ENCODE measurements around the gene RNF208. TPM values are rescaled to one million over a fixed set of nuclear protein-coding genes. Genes with fewer than 3 reads are reported as not detected.

Gene RNF208
- total and polyA plus RNA-seq, 2 experiments from 2014 or later, result 1.4 to 5.6 TPM

DNA sequence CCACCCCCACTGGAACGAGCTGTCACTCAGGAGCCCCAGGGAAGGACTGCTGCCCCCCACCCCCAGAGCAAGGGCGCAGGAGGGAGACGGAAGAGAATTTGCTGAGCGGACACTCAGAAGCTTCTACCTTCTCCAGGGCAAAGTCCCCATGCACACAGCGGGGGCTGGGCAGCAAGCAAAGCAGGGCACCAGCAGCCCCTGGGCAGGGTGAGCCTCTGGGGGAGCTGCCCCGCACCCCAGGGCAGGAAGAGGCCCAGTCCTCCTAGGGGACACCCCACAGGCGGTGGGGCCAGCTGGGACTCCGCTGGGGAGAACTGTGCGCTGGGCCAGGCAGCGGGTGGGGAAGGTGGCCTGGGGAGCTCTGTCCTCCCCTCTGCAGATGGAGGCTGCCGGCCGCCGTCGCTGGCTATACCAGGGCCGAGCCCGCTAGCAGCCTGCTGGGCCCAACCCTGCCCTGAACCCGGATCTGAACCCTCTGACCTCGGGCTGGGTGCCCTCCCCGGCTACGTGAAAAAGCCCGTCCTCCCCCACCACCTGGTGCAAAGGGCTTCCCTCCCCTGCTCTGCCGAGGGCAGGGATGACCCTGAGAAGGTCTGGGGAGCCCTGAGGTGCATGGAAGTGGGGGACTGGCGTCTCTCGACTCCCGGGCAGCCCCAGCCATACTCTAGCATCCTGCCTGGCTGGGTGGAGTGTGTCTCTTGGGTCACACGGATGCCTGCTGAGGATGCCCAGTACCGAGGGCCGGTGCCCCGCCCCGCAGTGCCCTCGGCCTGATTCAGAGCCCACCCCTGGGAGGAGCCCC lies 8.1 kb upstream of the RNF208 start:
- Histone ChIP-seq H2AFZ (no peak overlapping the region), H3K4me1 (ENCODE audit: insufficient read depth) (no peaks in the 10 kb centered on the region), H3K4me3 (no peak overlapping the region), H3K79me2 (replicated peaks; ENCODE audit: insufficient read depth) (no peaks in the 10 kb centered on the region), H3K36me3 (ENCODE audit: insufficient read depth) (no peaks in the 10 kb centered on the region), H3K27ac (ENCODE audit: low read depth) (no peak overlapping the region), H3K27me3 (ENCODE audit: insufficient read depth) (no peaks in the 10 kb centered on the region), H4K20me1 (replicated peaks; ENCODE audit: insufficient read depth) (no peaks in the 10 kb centered on the region), H3K9me2 (ENCODE audit: insufficient read depth) (no peaks in the 10 kb centered on the region), H3K4me2 (no peak overlapping the region), H3F3A (replicated peaks; ENCODE audit: low read depth) (no peaks in the 10 kb centered on the region)
- no peak overlapping the region for H3K4me3 Mint-ChIP-seq
- H3K36me3 Mint-ChIP-seq (ENCODE audit: low read depth), result no peaks in the 10 kb centered on the region
- ATAC-seq (no peak), DNase-seq (ENCODE audit: low spot score) (no peak)
- H3K4me1 Mint-ChIP-seq, result peaks cover 3% of the 10 kb centered on the region; the same call in 2 of the 3 replicates
- H3K27ac Mint-ChIP-seq, result no peak overlapping the region
- H3K27me3 Mint-ChIP-seq (ENCODE audit: insufficient read depth, low read depth, poor library complexity), result peaks cover 3% of the 10 kb centered on the region
- H3K9me3 Mint-ChIP-seq, result no peaks in the 10 kb centered on the region
- TF ChIP-seq, protein P1, sequence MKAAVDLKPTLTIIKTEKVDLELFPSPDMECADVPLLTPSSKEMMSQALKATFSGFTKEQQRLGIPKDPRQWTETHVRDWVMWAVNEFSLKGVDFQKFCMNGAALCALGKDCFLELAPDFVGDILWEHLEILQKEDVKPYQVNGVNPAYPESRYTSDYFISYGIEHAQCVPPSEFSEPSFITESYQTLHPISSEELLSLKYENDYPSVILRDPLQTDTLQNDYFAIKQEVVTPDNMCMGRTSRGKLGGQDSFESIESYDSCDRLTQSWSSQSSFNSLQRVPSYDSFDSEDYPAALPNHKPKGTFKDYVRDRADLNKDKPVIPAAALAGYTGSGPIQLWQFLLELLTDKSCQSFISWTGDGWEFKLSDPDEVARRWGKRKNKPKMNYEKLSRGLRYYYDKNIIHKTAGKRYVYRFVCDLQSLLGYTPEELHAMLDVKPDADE (IDR thresholded peaks at IDR 0.05), result no peak
- TF ChIP-seq, protein P2, sequence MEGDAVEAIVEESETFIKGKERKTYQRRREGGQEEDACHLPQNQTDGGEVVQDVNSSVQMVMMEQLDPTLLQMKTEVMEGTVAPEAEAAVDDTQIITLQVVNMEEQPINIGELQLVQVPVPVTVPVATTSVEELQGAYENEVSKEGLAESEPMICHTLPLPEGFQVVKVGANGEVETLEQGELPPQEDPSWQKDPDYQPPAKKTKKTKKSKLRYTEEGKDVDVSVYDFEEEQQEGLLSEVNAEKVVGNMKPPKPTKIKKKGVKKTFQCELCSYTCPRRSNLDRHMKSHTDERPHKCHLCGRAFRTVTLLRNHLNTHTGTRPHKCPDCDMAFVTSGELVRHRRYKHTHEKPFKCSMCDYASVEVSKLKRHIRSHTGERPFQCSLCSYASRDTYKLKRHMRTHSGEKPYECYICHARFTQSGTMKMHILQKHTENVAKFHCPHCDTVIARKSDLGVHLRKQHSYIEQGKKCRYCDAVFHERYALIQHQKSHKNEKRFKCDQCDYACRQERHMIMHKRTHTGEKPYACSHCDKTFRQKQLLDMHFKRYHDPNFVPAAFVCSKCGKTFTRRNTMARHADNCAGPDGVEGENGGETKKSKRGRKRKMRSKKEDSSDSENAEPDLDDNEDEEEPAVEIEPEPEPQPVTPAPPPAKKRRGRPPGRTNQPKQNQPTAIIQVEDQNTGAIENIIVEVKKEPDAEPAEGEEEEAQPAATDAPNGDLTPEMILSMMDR (conservative IDR thresholded peaks at IDR 0.05; ENCODE audit: low read depth in 2 of 2), result no peak
- TF ChIP-seq NANOG (IDR thresholded peaks at IDR 0.05; ENCODE audit: borderline replicate concordance) (no peak), CREB1 (CRISPR knock-in tag; IDR thresholded peaks at IDR 0.05; ENCODE audit: low read depth) (no peak), EZH2 (IDR thresholded peaks at IDR 0.05; ENCODE audit: low read depth, unreplicated experiment) (no peak), REST (IDR thresholded peaks at IDR 0.05; ENCODE audit: unreplicated experiment) (no peak), EZH2phosphoT487 (IDR thresholded peaks at IDR 0.05; ENCODE audit: unreplicated experiment) (no peak), ZNF114 (CRISPR knock-in tag; IDR thresholded peaks at IDR 0.05) (no peak), JUNB (IDR thresholded peaks at IDR 0.05; ENCODE audit: unreplicated experiment) (no peak), STAT1 (IDR thresholded peaks at IDR 0.05; ENCODE audit: unreplicated experiment) (no peak), ZNF331 (CRISPR knock-in tag; IDR thresholded peaks at IDR 0.05; ENCODE audit: low read depth) (no peak), POLR2AphosphoS5 (IDR thresholded peaks at IDR 0.05; ENCODE audit: low read depth) (no peak)
- TF ChIP-seq, protein P3, sequence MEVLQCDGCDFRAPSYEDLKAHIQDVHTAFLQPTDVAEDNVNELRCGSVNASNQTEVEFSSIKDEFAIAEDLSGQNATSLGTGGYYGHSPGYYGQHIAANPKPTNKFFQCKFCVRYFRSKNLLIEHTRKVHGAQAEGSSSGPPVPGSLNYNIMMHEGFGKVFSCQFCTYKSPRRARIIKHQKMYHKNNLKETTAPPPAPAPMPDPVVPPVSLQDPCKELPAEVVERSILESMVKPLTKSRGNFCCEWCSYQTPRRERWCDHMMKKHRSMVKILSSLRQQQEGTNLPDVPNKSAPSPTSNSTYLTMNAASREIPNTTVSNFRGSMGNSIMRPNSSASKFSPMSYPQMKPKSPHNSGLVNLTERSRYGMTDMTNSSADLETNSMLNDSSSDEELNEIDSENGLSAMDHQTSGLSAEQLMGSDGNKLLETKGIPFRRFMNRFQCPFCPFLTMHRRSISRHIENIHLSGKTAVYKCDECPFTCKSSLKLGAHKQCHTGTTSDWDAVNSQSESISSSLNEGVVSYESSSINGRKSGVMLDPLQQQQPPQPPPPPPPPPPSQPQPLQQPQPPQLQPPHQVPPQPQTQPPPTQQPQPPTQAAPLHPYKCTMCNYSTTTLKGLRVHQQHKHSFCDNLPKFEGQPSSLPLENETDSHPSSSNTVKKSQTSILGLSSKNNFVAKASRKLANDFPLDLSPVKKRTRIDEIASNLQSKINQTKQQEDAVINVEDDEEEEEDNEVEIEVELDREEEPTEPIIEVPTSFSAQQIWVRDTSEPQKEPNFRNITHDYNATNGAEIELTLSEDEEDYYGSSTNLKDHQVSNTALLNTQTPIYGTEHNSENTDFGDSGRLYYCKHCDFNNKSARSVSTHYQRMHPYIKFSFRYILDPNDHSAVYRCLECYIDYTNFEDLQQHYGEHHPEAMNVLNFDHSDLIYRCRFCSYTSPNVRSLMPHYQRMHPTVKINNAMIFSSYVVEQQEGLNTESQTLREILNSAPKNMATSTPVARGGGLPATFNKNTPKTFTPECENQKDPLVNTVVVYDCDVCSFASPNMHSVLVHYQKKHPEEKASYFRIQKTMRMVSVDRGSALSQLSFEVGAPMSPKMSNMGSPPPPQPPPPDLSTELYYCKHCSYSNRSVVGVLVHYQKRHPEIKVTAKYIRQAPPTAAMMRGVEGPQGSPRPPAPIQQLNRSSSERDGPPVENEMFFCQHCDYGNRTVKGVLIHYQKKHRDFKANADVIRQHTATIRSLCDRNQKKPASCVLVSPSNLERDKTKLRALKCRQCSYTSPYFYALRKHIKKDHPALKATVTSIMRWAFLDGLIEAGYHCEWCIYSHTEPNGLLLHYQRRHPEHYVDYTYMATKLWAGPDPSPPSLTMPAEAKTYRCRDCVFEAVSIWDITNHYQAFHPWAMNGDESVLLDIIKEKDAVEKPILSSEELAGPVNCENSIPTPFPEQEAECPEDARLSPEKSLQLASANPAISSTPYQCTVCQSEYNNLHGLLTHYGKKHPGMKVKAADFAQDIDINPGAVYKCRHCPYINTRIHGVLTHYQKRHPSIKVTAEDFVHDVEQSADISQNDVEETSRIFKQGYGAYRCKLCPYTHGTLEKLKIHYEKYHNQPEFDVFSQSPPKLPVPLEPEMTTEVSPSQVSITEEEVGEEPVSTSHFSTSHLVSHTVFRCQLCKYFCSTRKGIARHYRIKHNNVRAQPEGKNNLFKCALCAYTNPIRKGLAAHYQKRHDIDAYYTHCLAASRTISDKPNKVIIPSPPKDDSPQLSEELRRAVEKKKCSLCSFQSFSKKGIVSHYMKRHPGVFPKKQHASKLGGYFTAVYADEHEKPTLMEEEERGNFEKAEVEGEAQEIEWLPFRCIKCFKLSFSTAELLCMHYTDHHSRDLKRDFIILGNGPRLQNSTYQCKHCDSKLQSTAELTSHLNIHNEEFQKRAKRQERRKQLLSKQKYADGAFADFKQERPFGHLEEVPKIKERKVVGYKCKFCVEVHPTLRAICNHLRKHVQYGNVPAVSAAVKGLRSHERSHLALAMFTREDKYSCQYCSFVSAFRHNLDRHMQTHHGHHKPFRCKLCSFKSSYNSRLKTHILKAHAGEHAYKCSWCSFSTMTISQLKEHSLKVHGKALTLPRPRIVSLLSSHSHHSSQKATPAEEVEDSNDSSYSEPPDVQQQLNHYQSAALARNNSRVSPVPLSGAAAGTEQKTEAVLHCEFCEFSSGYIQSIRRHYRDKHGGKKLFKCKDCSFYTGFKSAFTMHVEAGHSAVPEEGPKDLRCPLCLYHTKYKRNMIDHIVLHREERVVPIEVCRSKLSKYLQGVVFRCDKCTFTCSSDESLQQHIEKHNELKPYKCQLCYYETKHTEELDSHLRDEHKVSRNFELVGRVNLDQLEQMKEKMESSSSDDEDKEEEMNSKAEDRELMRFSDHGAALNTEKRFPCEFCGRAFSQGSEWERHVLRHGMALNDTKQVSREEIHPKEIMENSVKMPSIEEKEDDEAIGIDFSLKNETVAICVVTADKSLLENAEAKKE (CRISPR knock-in tag; IDR thresholded peaks at IDR 0.05), result no peak

All from GM23338 (cell line).